Neural crest cell (in vitro differentiated cells): ENCODE data around the gene LCT. TPM values are rescaled to one million over a fixed set of nuclear protein-coding genes. Genes with fewer than 3 reads are reported as not detected.
A peak's percentile ranks its signal among the peaks of the same experiment; 100 is the strongest.

Source experiments
- DNase-seq: peaks from one replicate; pipeline ENCODE4 v3.0.0; 2021; ENCODE audit warnings: low read depth, mixed read lengths, low spot score
- H3K27ac Mint-ChIP-seq: one replicate; pipeline ENCODE4 v1.8.0; 2021; ENCODE audit warnings: mild to moderate bottlenecking, mixed read lengths; ENCODE audit not compliant: unreplicated experiment
- H3K27me3 Mint-ChIP-seq: 2 replicates; pipeline ENCODE4 v1.8.0; 2021; ENCODE audit warnings: low read depth, mild to moderate bottlenecking, mixed read lengths
- H3K36me3 Mint-ChIP-seq: 2 replicates; pipeline ENCODE4 v1.8.0; 2021; ENCODE audit warnings: low read depth, mild to moderate bottlenecking, mixed read lengths
- H3K4me1 Mint-ChIP-seq: 2 replicates; pipeline ENCODE4 v1.8.0; 2021; ENCODE audit warnings: mixed read lengths
- H3K4me3 Mint-ChIP-seq: one replicate; pipeline ENCODE4 v1.8.0; 2021; ENCODE audit warnings: mild to moderate bottlenecking, mixed read lengths
- H3K9me3 Mint-ChIP-seq: 2 replicates; pipeline ENCODE4 v1.8.0; 2021; ENCODE audit warnings: mixed read lengths
- CTCF ChIP-seq: fragments of 200-600 bp; sonication (generic); conservative IDR thresholded peaks from 2 replicates; pipeline ENCODE4 v1.5.0; 2021; ENCODE audit warnings: antibody characterized with exemption, mild to moderate bottlenecking
- total RNA-seq: library from RNA; stranded (reverse); gene quantifications from 2 replicates; pipeline ENCODE4 v1.2.1, GENCODE V29; 2021

The LCT gene
- total RNA-seq, 1 donor from 2014 or later, result 0.19 TPM

- peak overlapping the region; percentile 88 for H3K4me3 Mint-ChIP-seq
- no peaks in the 10 kb centered on the region for H3K27me3 Mint-ChIP-seq
- no peak for TF ChIP-seq CTCF
- DNase-seq, result no peak
- peaks cover 32% of the 10 kb centered on the region for H3K4me1 Mint-ChIP-seq
- peaks cover 6% of the 10 kb centered on the region for H3K9me3 Mint-ChIP-seq
- H3K27ac Mint-ChIP-seq, result peak overlapping the region; percentile 97
- H3K36me3 Mint-ChIP-seq, result peaks cover 21% of the 10 kb centered on the region
Observed at GRCh38 chr2:135874777-135875365, 37.9 kb upstream of the LCT start.

- TF ChIP-seq CTCF, result no peak
- DNase-seq, result no peak
- Mint-ChIP-seq H3K4me1 (peaks cover 26% of the 10 kb centered on the region), H3K27me3 (no peaks in the 10 kb centered on the region), H3K36me3 (peaks cover 28% of the 10 kb centered on the region), H3K27ac (no peak overlapping the region), H3K9me3 (no peaks in the 10 kb centered on the region), H3K4me3 (no peak overlapping the region)
Observed at GRCh38 chr2:135870571-135870970, 33.6 kb upstream of the LCT start.

- Mint-ChIP-seq H3K9me3 (no peaks in the 10 kb centered on the region), H3K27me3 (no peaks in the 10 kb centered on the region), H3K27ac (no peak overlapping the region), H3K4me3 (no peak overlapping the region), H3K36me3 (peaks cover 23% of the 10 kb centered on the region), H3K4me1 (no peaks in the 10 kb centered on the region)
- TF ChIP-seq CTCF, result no peak
- DNase-seq, result no peak
Observed at GRCh38 chr2:135863233-135863632, 26.2 kb upstream of the LCT start.

DNA sequence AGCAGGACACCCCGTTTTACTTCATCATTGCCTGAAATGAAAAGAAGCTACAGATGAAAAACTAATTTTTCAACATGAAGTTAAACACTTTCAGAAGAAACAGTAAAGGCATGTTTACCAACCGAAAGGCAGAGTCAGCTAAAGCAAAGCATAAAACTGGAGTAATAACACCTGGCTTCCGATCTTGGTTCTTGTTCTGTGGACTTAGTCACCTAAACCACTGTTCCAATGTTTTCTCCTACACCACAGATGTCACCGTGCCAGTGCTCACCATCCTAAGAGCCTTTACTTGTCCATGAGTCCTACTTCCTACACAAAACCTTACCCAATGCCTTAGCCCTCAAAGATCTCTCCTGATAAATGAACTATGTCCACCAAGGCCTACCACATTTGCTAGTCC, 25.7 kb upstream of the LCT start:
- no peak for DNase-seq
- H3K36me3 Mint-ChIP-seq, result peaks cover 22% of the 10 kb centered on the region
- TF ChIP-seq CTCF, result no peak

GRCh38 chr2:135853401-135853800, 16.4 kb upstream of the LCT start:
- TF ChIP-seq CTCF, result no peak
- Mint-ChIP-seq H3K27me3 (no peaks in the 10 kb centered on the region), H3K36me3 (peaks cover 26% of the 10 kb centered on the region), H3K4me1 (no peaks in the 10 kb centered on the region), H3K27ac (no peak overlapping the region), H3K9me3 (no peaks in the 10 kb centered on the region), H3K4me3 (no peak overlapping the region)
- no peak for DNase-seq

More for the DNA sequence above, 25.7 kb upstream of the LCT start:
- no peaks in the 10 kb centered on the region for H3K9me3 Mint-ChIP-seq
- H3K4me1 Mint-ChIP-seq, result no peaks in the 10 kb centered on the region
- no peak overlapping the region for H3K4me3 Mint-ChIP-seq
- no peak overlapping the region for H3K27ac Mint-ChIP-seq
- no peaks in the 10 kb centered on the region for H3K27me3 Mint-ChIP-seq
